ENCODE results near the gene SSR2. TPM values are rescaled to one million over a fixed set of nuclear protein-coding genes. Genes with fewer than 3 reads are reported as not detected.
"Not testable (repeated sequence)": the region's sequence is repeated elsewhere in the genome, so short reads cannot be mapped to it uniquely, and the experiment has no call there.

The SSR2 gene
- total RNA-seq, 1 donor from 2014 or later: 323 TPM

GRCh38 chr1:155996166-155996565 is 24.6 kb downstream of the SSR2 start:
- no peak for DNase-seq (ENCODE audit: low read depth in 2 of 2)

- no peak for DNase-seq (ENCODE audit: low read depth in 2 of 2)
Observed at GRCh38 chr1:155993595-155993994, 27.2 kb downstream of the SSR2 start.

- DNase-seq (ENCODE audit: low read depth in 2 of 2): no peak
Observed at GRCh38 chr1:155990005-155990739, 30.6 kb downstream of the SSR2 start.

- DNase-seq (ENCODE audit: low read depth in 2 of 2): peak in 1 of 2 donors; percentile 65
Observed at GRCh38 chr1:155989242-155990004, 31.3 kb downstream of the SSR2 start.

GRCh38 chr1:155984903-155985645 is 35.7 kb downstream of the SSR2 start:
- DNase-seq (ENCODE audit: low read depth in 2 of 2): not testable (repeated sequence)

- no peak for DNase-seq (ENCODE audit: low read depth in 2 of 2)
Observed at GRCh38 chr1:155984341-155984740, 36.4 kb downstream of the SSR2 start.

GRCh38 chr1:155983191-155984024 is 37.3 kb downstream of the SSR2 start:
- peak in 1 of 2 donors; percentile 46 for DNase-seq (ENCODE audit: low read depth in 2 of 2)

- DNase-seq (ENCODE audit: low read depth in 2 of 2): no peak
Observed at GRCh38 chr1:155982106-155982505, 38.6 kb downstream of the SSR2 start.

GRCh38 chr1:155981266-155982088 is 39.3 kb downstream of the SSR2 start:
- DNase-seq (ENCODE audit: low read depth in 2 of 2): peak; percentile 58 to 75

GRCh38 chr1:155979597-155980343 is 41.0 kb downstream of the SSR2 start:
- DNase-seq (ENCODE audit: low read depth in 2 of 2): no peak

GRCh38 chr1:155978973-155979429 is 41.8 kb downstream of the SSR2 start:
- DNase-seq (ENCODE audit: low read depth in 2 of 2): no peak

- peak in 1 of 2 donors; percentile 55 for DNase-seq (ENCODE audit: low read depth in 2 of 2)
Observed at GRCh38 chr1:155978325-155978972, 42.3 kb downstream of the SSR2 start, which contains the start of gene ARHGEF2. TSS of gene ARHGEF2 (minus strand) at chr1:155978547. CDS start at chr1:155978427, 120 bp downstream.

- peak in 1 of 2 donors; percentile 45 for DNase-seq (ENCODE audit: low read depth in 2 of 2)
Observed at GRCh38 chr1:155977690-155978324, 42.9 kb downstream of the SSR2 start.

- no peak for DNase-seq (ENCODE audit: low read depth in 2 of 2)
Observed at GRCh38 chr1:155976913-155977689, 43.6 kb downstream of the SSR2 start.

GRCh38 chr1:155976062-155976912 is 44.5 kb downstream of the SSR2 start:
- DNase-seq (ENCODE audit: low read depth in 2 of 2): no peak

- DNase-seq (ENCODE audit: low read depth in 2 of 2): no peak
Observed at GRCh38 chr1:155975375-155976061, 45.2 kb downstream of the SSR2 start.
